Measurements from ENCODE around the gene TBC1D30.

GRCh38 chr12:64916411-64917261 is 92.2 kb downstream of the TBC1D30 start:
- TF ChIP-seq, protein P1, sequence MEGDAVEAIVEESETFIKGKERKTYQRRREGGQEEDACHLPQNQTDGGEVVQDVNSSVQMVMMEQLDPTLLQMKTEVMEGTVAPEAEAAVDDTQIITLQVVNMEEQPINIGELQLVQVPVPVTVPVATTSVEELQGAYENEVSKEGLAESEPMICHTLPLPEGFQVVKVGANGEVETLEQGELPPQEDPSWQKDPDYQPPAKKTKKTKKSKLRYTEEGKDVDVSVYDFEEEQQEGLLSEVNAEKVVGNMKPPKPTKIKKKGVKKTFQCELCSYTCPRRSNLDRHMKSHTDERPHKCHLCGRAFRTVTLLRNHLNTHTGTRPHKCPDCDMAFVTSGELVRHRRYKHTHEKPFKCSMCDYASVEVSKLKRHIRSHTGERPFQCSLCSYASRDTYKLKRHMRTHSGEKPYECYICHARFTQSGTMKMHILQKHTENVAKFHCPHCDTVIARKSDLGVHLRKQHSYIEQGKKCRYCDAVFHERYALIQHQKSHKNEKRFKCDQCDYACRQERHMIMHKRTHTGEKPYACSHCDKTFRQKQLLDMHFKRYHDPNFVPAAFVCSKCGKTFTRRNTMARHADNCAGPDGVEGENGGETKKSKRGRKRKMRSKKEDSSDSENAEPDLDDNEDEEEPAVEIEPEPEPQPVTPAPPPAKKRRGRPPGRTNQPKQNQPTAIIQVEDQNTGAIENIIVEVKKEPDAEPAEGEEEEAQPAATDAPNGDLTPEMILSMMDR (IDR thresholded peaks at IDR 0.05; ENCODE audit: insufficient read depth, low read length, poor library complexity, severe bottlenecking) = no peak
- TF ChIP-seq EZH2phosphoT487 (conservative IDR thresholded peaks at IDR 0.05; ENCODE audit: low read length) = no peak

Measured in SU-DHL-6 (cell line).